ENCODE results near the gene GADD45A.
A peak's percentile ranks its signal among the peaks of the same experiment; 100 is the strongest.

The GADD45A gene

DNA sequence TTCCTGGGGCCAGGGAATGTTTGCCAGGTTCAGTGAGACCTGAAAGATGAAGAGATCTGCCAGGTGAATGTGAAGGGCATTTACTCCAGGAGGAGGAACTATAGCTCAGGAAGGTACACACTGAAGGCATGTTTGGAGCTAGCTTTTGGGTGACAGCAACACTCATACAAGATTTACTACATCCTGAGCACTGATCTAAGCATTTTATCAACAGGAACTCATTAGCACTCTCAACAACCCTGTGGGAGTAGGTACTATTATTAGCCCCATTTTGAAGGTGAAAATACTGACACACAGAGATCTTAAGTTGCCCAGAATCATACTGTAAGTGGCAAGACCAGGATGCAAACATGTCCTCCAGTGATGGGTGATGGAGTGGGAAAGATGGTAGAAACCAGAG, 6.7 kb downstream of the GADD45A start:
- Mint-ChIP-seq H3K27me3 (no peaks in the 10 kb centered on the region), H3K4me1 (peaks cover 6% of the 10 kb centered on the region), H3K4me3 (no peak overlapping the region), H3K27ac (no peak overlapping the region), H3K9me3 (no peaks in the 10 kb centered on the region), H3K36me3 (peaks cover 12% of the 10 kb centered on the region)
- ATAC-seq = no peak

- Mint-ChIP-seq H3K4me3 (no peak overlapping the region), H3K4me1 (peaks cover 7% of the 10 kb centered on the region), H3K36me3 (no peaks in the 10 kb centered on the region), H3K27me3 (no peaks in the 10 kb centered on the region), H3K9me3 (no peaks in the 10 kb centered on the region), H3K27ac (no peak overlapping the region)
- ATAC-seq = no peak
Observed at GRCh38 chr1:67695963-67696362, 11.0 kb downstream of the GADD45A start.

GRCh38 chr1:67696708-67697107, 11.7 kb downstream of the GADD45A start:
- no peaks in the 10 kb centered on the region for H3K36me3 Mint-ChIP-seq

DNA sequence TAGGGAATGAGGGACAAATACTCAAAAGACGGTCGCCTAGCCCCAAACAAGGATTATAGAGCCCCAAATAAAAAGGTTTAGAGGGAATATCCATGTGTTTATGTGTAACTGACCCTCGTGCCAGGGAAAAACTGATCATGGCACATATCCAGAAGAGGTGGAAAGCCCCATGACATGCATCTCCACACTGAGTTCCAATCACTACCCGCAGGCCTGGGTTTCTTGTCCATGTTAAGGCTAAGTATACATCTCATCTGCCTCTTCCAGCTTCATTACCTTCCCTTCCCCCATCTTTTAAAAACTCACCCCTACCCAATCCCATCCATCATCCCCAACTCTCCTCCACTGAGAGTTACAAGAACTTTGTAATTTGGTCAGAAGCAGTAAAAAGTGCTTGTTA, 15.2 kb downstream of the GADD45A start:
- H3K27me3 Mint-ChIP-seq = no peaks in the 10 kb centered on the region
- no peaks in the 10 kb centered on the region for H3K36me3 Mint-ChIP-seq
- H3K27ac Mint-ChIP-seq = no peak overlapping the region
- no peak overlapping the region for H3K4me3 Mint-ChIP-seq
- ATAC-seq = no peak
- H3K9me3 Mint-ChIP-seq = no peaks in the 10 kb centered on the region
- H3K4me1 Mint-ChIP-seq = peaks cover 10% of the 10 kb centered on the region

More at GRCh38 chr1:67696708-67697107, 11.7 kb downstream of the GADD45A start:
- Mint-ChIP-seq H3K27me3 (no peaks in the 10 kb centered on the region), H3K27ac (no peak overlapping the region), H3K4me3 (no peak overlapping the region), H3K9me3 (no peaks in the 10 kb centered on the region), H3K4me1 (peaks cover 10% of the 10 kb centered on the region)
- no peak for ATAC-seq

DNA sequence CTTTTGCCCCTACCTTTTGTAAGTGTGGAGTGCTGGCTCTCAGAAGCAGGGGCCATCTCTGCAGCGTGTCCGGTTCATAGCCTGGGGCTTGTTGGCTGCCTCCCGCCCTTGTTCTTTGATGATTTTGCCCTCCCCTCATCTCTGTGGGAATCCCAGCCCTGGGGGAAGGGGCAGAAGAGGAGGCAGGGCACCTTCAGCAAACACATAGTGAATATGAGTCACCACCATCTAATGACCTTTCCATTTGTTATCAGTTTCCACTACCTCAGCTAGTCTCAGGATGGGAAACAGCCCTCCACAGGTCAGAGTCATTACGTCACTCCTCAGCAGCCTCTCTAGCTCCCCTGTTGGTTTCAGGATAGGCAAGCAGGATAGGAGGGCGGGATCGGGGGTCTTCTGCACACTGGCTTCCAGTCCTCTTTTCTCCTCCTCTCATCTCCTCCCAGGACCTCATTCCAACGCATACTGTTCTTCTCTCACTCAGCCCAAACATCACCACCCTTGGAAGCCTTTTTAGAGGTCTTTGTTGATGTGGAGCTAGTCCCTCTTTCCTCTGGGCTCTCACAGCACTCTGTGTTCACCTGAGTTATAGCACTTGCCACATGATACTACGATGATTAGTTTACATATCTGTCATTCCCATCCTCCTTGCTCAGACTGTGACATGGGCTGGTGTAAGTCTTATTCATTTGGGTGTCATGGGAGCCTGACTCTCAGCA, 15.8 kb downstream of the GADD45A start:
- H3K27ac Mint-ChIP-seq = no peak overlapping the region
- ATAC-seq = peak; percentile 66
- peaks cover 10% of the 10 kb centered on the region for H3K4me1 Mint-ChIP-seq
- H3K9me3 Mint-ChIP-seq = no peaks in the 10 kb centered on the region
- H3K36me3 Mint-ChIP-seq = no peaks in the 10 kb centered on the region
- no peak overlapping the region for H3K4me3 Mint-ChIP-seq
- H3K27me3 Mint-ChIP-seq = no peaks in the 10 kb centered on the region

- H3K27ac Mint-ChIP-seq = no peak overlapping the region
- peaks cover 10% of the 10 kb centered on the region for H3K4me1 Mint-ChIP-seq
- H3K27me3 Mint-ChIP-seq = no peaks in the 10 kb centered on the region
- H3K4me3 Mint-ChIP-seq = no peak overlapping the region
- H3K36me3 Mint-ChIP-seq = no peaks in the 10 kb centered on the region
- no peaks in the 10 kb centered on the region for H3K9me3 Mint-ChIP-seq
- ATAC-seq = no peak
Observed at GRCh38 chr1:67701876-67702275, 16.9 kb downstream of the GADD45A start.

DNA sequence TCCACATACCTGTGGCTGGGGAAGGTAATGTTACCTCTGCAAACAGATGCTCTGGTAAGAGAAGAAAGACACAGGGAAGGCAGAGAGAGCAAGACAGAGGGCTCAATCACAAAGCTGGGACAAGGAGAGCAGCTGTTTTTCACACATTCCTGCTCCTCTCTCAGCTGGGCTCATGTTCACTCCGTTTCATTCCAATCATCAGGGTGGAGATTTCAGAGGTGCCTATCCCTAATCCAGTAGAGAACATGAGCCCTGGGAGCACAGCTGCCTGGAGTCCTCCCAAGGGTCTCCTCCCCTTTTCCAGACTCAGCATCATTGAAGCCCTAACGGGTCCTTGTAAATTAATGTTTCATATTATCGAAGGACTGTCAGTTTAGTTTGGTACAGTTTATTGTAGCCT, 19.4 kb downstream of the GADD45A start:
- no peak overlapping the region for H3K27ac Mint-ChIP-seq
- H3K4me1 Mint-ChIP-seq = peaks cover 10% of the 10 kb centered on the region
- H3K36me3 Mint-ChIP-seq = no peaks in the 10 kb centered on the region
- H3K27me3 Mint-ChIP-seq = no peaks in the 10 kb centered on the region
- no peak for ATAC-seq
- no peaks in the 10 kb centered on the region for H3K9me3 Mint-ChIP-seq
- no peak overlapping the region for H3K4me3 Mint-ChIP-seq

DNA sequence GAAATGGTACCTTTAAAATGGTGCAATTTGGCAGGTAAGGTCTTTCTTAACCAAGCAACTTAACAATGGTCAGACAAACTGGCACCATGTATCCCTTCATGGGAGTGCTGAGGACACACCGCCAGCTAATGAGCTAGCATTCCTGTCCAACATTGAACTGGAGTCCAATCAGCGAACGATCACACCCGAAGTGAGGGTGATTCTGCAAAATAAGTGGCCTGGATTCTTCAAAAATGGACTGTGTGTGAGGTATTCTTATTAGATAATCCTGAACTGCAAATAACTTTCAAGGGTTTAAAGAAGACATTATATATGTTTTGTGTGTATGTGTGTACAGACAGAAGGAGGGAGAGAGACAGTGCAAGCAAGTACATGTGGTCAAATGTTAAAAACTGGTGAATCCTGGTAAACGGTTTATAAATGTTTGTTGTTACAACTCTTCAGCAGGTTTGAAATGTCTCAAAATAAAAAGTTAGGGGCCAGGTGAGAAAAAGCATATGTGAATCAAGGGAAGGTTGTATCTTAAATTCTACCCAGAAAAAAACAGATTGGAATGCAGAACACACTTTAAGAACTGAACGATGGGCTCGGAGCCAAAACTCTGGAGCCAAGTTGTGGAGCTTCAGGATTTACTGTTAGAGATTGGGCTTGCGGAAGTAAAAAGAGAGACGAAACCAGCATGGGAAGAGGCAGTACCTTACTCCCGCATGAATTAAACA, 20.9 kb downstream of the GADD45A start:
- H3K9me3 Mint-ChIP-seq = no peaks in the 10 kb centered on the region
- H3K27me3 Mint-ChIP-seq = peaks cover 5% of the 10 kb centered on the region
- peaks cover 4% of the 10 kb centered on the region for H3K4me1 Mint-ChIP-seq
- no peak overlapping the region for H3K27ac Mint-ChIP-seq
- H3K4me3 Mint-ChIP-seq = no peak overlapping the region
- no peak for ATAC-seq
- H3K36me3 Mint-ChIP-seq = no peaks in the 10 kb centered on the region

DNA sequence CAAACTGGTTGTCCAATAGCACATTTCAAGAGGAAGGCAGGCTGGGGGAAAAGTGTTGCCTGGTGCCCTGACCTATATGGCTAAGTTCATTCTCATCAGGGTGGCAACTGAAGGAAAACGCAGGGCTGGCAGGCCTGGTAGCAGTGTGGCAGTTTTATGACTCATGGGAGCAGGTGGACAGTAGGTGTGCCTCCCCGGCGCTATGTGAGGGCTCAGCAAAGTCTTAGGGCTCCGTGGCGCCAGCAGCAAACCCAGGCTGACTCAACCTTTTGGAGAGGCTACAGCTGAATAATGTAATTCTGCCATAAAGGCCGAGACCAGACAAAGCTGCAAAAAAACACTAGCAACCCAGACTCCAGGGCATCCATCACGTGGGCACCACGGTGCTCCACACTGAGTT, 23.6 kb downstream of the GADD45A start:
- no peak overlapping the region for H3K27ac Mint-ChIP-seq
- peaks cover 7% of the 10 kb centered on the region for H3K4me1 Mint-ChIP-seq
- no peaks in the 10 kb centered on the region for H3K9me3 Mint-ChIP-seq
- ATAC-seq = no peak
- peaks cover 13% of the 10 kb centered on the region for H3K27me3 Mint-ChIP-seq
- no peaks in the 10 kb centered on the region for H3K36me3 Mint-ChIP-seq
- no peak overlapping the region for H3K4me3 Mint-ChIP-seq

GRCh38 chr1:67710417-67710816, 25.4 kb downstream of the GADD45A start:
- Mint-ChIP-seq H3K27ac (no peak overlapping the region), H3K27me3 (peaks cover 13% of the 10 kb centered on the region), H3K4me1 (peaks cover 7% of the 10 kb centered on the region), H3K9me3 (no peaks in the 10 kb centered on the region), H3K4me3 (no peak overlapping the region), H3K36me3 (no peaks in the 10 kb centered on the region)
- no peak for ATAC-seq

GRCh38 chr1:67711158-67711854, 26.3 kb downstream of the GADD45A start:
- Mint-ChIP-seq H3K4me3 (no peak overlapping the region), H3K9me3 (no peaks in the 10 kb centered on the region), H3K27ac (no peak overlapping the region), H3K36me3 (no peaks in the 10 kb centered on the region), H3K27me3 (peaks cover 13% of the 10 kb centered on the region), H3K4me1 (peaks cover 7% of the 10 kb centered on the region)
- no peak for ATAC-seq

GRCh38 chr1:67711855-67712212, 26.8 kb downstream of the GADD45A start:
- Mint-ChIP-seq H3K4me3 (no peak overlapping the region), H3K27me3 (peaks cover 13% of the 10 kb centered on the region), H3K4me1 (peaks cover 7% of the 10 kb centered on the region), H3K27ac (no peak overlapping the region), H3K36me3 (no peaks in the 10 kb centered on the region), H3K9me3 (no peaks in the 10 kb centered on the region)
- ATAC-seq = no peak

DNA sequence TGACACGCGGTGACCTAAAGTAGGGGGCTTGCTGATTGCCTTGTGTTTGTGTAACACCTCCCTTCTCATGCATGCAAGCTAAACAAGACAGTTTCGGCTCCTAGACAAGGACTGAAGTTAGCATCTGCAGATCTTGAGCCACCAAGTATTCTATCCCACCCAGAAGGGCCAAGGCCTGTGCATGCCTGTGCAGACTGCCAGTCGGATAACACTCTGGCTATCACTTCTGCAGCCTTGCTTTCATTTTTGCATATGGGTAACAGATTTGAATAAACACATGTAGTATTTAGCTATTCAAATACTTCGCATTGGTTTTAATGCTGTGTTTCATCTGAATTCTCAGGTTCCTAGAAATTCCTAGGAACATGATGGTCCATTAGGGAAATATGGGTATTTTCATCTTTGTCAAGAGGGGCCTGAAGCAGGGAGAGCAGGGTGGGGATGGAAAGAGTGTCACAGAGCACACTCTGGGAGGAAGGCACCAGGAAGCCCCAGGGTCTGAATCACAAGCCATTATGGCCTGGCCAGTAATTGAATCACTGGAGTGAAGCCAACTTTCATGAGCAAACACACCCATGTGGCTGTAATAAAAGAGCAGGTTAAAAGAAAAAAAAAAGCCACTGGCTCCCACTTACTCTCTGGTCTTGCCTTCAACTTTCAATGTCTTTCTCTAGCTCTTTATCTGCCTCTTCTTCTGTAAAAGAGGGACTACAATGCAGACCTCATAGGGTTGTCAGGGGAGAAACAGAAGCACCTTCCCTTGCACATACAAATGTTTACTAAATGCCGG, 28.3 kb downstream of the GADD45A start:
- Mint-ChIP-seq H3K4me1 (peaks cover 7% of the 10 kb centered on the region), H3K9me3 (no peaks in the 10 kb centered on the region), H3K27ac (no peak overlapping the region), H3K27me3 (peaks cover 13% of the 10 kb centered on the region), H3K4me3 (no peak overlapping the region), H3K36me3 (no peaks in the 10 kb centered on the region)
- ATAC-seq = no peak

DNA sequence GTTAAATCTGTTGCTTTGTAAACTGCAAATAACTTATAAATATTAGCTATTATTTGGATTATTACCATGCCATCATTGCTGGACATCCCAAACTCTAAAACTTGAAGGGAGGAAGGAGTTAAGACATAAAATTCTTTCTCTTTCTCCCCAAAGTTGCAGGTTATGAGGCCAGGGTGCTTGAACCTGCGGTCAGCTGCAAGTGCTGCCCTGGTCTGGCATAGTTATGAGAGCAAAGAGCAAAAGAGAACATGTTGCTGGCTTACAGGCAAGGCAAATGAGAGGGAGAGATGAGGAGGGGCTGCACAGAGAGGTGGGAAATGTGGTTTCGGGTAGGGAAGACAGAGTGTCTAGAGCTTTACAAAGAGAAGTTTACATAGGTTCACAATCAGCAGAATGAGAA, 30.8 kb downstream of the GADD45A start:
- H3K4me1 Mint-ChIP-seq = peaks cover 7% of the 10 kb centered on the region
- H3K9me3 Mint-ChIP-seq = no peaks in the 10 kb centered on the region
- ATAC-seq = no peak
- H3K27me3 Mint-ChIP-seq = peaks cover 8% of the 10 kb centered on the region
- H3K27ac Mint-ChIP-seq = no peak overlapping the region
- no peaks in the 10 kb centered on the region for H3K36me3 Mint-ChIP-seq
- H3K4me3 Mint-ChIP-seq = no peak overlapping the region

GRCh38 chr1:67716800-67717199, 31.8 kb downstream of the GADD45A start:
- Mint-ChIP-seq H3K9me3 (no peaks in the 10 kb centered on the region), H3K36me3 (no peaks in the 10 kb centered on the region), H3K27ac (no peak overlapping the region), H3K27me3 (no peaks in the 10 kb centered on the region), H3K4me3 (no peak overlapping the region), H3K4me1 (no peaks in the 10 kb centered on the region)
- no peak for ATAC-seq

All from stimulated activated memory B cell treated with anti-CD40 and anti-IgM and Interleukin-4, amounts not matched to agents 10 μg/mL and 1 μg/mL and 100 μg/mL, for 72 hours (primary cell).